Left hindlimb (tissue), 1 donor: ENCODE data around the gene FSTL1.

Experiments used
- DNase-seq: peaks from one replicate; pipeline ENCODE4 v3.0.0-alpha.2; 2018

Gene FSTL1

DNA sequence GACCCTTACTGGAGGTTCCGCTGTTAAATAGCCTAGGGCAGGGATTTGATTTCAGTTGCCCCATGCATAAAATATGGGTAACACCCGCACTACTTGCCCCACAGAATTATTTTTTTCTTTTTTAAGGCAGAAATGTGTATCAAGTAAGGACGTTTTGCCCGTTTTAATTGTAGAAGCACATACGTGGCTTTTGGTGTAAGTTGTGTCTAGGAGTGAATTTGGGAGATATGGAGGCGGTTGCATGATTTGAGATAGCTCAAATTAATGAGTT, 101.0 kb downstream of the FSTL1 start:
- DNase-seq: no peak

DNA sequence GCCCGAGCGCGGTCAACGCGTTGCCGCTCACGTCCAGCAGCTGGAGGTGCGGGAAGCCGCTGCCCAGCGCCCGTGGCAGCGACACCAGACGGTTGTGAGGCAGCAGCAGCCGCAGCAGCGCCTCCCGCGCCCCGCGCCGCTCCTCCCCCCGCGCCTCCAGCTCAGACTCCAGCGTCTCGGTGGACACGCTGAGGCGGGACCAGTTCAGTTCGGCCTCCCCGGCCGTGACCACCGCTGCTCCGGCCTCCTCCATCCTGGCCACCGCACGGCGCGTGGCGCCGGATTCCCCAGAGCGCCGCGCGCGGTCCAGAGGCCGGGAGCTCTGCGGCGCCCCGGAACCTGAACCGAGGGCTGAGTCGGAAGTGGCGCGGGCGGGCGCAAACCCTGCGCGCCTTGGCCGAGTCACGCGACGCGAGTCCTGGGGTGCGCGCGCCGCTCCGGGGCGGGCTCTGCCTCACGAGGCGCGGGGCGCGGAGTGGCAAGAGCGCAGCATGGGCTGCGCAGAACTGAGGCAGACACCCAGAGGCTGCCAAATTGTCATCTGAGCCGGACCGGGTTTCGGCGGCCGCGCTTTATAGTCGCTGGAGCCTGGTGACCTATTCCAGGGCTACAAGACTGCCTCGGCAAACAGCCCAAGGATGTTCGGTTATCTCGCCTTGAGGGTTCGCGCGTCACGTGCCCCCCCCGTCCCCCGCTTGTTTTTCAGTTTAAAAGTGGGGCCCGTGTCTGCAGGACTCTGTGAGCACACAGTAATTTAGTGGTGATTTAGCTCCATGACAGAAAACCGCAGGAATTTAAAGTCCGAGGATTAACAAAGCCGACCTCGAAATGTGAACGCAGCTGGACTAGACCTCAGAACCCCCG, 101.6 kb downstream of the FSTL1 start, which contains the start of gene LRRC58:
Gene LRRC58 (minus strand): TSS at position 364 of the 864 bp plus-strand sequence. CDS start 111 bp downstream, at position 253.
- peak; percentile 93 for DNase-seq

DNA sequence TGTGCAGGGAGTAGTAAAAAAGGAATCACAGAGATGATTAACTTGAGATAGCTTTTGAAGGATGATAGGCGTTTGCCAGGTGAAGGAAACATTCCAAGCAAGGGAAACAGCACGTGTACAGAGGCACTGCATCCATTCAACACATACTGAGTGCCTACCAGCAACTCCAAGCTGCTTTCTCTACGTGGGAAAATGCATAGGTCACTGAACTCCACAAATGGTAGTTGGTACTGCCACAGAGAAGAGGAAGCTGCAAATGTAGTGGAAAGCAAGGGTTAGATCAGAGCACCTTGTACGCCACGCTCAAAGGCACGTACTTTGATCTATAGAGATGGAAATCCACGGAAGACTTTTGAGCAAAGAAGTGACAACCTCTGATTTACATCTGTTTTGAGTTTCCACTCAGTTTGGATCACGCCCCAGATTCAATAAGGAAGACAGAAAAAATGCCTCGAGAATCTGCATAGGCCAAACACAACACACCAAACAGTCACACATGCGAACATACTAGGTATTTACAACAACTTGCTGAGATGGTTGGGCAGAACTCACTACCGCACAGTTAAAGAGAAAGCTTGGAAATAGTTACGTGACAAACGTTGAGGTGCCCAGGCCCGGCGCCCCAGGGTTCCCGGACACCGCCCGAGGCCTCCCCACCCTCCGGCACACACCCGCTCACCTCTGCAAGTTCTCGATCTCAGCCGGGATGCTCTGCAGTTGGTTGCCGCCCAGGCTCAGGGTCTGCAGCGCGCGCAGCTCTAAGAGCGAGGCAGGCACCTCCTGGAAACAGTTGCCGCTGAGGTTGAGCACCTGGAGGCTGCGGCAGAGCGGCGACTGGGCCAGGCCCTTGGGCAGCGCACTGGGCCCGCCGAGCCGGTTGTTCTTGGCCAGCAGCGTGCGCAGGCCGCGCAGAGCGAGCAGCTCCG, 102.5 kb downstream of the FSTL1 start:
- no peak for DNase-seq

DNA sequence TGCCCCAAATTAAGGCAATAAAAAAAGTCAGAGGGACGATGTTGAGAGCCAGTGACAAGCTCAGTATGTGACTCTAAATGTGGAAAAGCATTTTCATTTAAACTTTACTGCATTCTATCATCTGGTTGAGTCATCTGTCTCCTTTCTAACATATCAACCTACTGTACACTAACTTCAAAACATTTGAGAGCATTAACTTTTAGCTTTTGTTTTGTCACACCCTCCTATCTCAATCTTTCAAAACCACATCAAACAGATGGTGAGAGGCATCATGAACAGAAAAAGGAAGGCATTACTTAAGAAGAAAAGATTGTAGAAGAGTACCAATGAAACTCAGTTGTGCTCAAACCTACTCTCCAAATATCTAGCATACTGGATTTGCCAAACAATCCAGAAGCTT, 106.4 kb downstream of the FSTL1 start:
- no peak for DNase-seq
